Tibial artery (tissue), 4 donors: ENCODE measurements around the gene SYPL2.
A peak's percentile ranks its signal among the peaks of the same experiment; 100 is the strongest.

Experiments used
- DNase-seq, 2 donors: peaks; one replicate each; pipeline ENCODE4 v3.0.0-alpha.2; 2019
- H3K27ac ChIP-seq, 2 donors: fragments of 200-600 bp; sonication (generic) in 1 of 2; 1 replicate in 1 of 2; 2 replicates in 1 of 2; pipeline ENCODE4 v1.5.1; 2018 to 2019; ENCODE audit warnings: mild to moderate bottlenecking in 1 of 2
- H3K27me3 ChIP-seq, 2 donors: fragments of 200-600 bp; sonication (generic) in 1 of 2; one replicate each; pipeline versions ENCODE4 v1.5.1 to v1.6.0; 2016 to 2019
- H3K36me3 ChIP-seq, 3 donors: fragments of 200-600 bp; sonication (generic) in 2 of 3; one replicate each; pipeline ENCODE4 v1.5.1; 2016 to 2019; ENCODE audit warnings: mild to moderate bottlenecking in 2 of 3
- H3K4me1 ChIP-seq, 4 donors: fragments of 200-600 bp; sonication (generic) in 2 of 4; 1 replicate in 3 of 4; 2 replicates in 1 of 4; pipeline ENCODE4 v1.5.1; 2016 to 2019
- H3K4me3 ChIP-seq, 2 donors: fragments of 200-600 bp; sonication (generic) in 1 of 2; 1 replicate in 1 of 2; 2 replicates in 1 of 2; pipeline ENCODE4 v1.5.1; 2018 to 2019; ENCODE audit warnings: mild to moderate bottlenecking in 2 of 2
- H3K9me3 ChIP-seq, 3 donors: fragments of 200-600 bp; sonication (generic) in 1 of 3; one replicate each; pipeline ENCODE4 v1.5.1; 2016 to 2019
- CTCF ChIP-seq, 2 experiments: fragments of 200-600 bp in 1 of 2; fragments of 450-650 bp in 1 of 2; IDR thresholded peaks; one replicate each; pipeline ENCODE4 v1.5.1; 2017 to 2019; ENCODE audit warnings: antibody characterized with exemption in 2 of 2, mild to moderate bottlenecking in 1 of 2, moderate library complexity in 1 of 2
- intact Hi-C: fragments of 100-400 bp; cut with DNase I; formaldehyde crosslinking; loops from one replicate; pipeline ENCODE4 v1.15.0; 2023; ENCODE audit warnings: low total_unique reads

The SYPL2 gene

GRCh38 chr1:109492779-109493178 lies 26.4 kb downstream of the SYPL2 start:
- peak overlapping the region; percentile 71 to 87 for H3K27ac ChIP-seq
- peaks cover 0 to 50% (median 27%) of the 10 kb centered on the region in 3 donors for H3K36me3 ChIP-seq
- no peak for TF ChIP-seq CTCF (IDR thresholded peaks at IDR 0.05)
- H3K9me3 ChIP-seq, result no peaks in the 10 kb centered on the region
- intact Hi-C loops, result no loop called here
- DNase-seq, result no peak
- no peak overlapping the region for H3K4me3 ChIP-seq
- H3K27me3 ChIP-seq, result no peaks in the 10 kb centered on the region
- H3K4me1 ChIP-seq, result peaks cover 0 to 34% (median 21%) of the 10 kb centered on the region in 4 donors

DNA sequence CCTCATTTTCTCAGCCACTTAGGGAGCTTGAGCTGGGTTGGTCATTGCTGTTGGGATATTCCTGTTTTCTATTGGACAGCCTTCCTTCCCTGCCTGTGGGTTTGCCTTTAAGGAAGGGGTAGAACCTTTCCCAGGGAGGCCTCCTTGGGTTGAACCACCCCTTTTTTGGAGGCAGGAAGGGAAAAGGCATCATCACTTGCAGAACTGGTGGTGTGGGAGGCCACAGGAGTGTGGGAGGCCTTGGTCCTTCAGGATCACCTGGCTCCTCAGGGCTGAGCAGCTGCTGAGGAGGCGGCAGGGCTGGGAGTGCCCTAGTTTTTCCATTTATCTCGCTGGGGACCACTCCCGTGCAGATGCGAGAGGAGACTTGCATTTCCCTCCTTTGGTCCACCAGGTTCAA lies 26.9 kb downstream of the SYPL2 start:
- DNase-seq, result no peak
- TF ChIP-seq CTCF (IDR thresholded peaks at IDR 0.05), result no peak
- Histone ChIP-seq H3K4me3 (peak overlapping the region; percentile 78 to 89), H3K27me3 (no peaks in the 10 kb centered on the region), H3K4me1 (peaks cover 0 to 35% (median 24%) of the 10 kb centered on the region in 4 donors), H3K36me3 (peaks cover 0 to 50% (median 27%) of the 10 kb centered on the region in 3 donors), H3K9me3 (no peaks in the 10 kb centered on the region), H3K27ac (peak overlapping the region; percentile 71 to 87)
- intact Hi-C loops, result no loop called here

- H3K36me3 ChIP-seq, result peaks cover 0 to 45% (median 24%) of the 10 kb centered on the region in 3 donors
- no peaks in the 10 kb centered on the region for H3K9me3 ChIP-seq
- TF ChIP-seq CTCF (IDR thresholded peaks at IDR 0.05), result peak; percentile 94 to 98
- H3K27me3 ChIP-seq, result no peaks in the 10 kb centered on the region
- intact Hi-C loops, result no loop called here
- H3K27ac ChIP-seq, result peak within 1 kb of the TSS; percentile 71 to 87
- DNase-seq, result peak; percentile 85 to 92
- H3K4me3 ChIP-seq, result peak within 1 kb of the TSS; percentile 78 to 89
- H3K4me1 ChIP-seq, result peaks cover 0 to 42% (median 26%) of the 10 kb centered on the region in 4 donors
Observed at GRCh38 chr1:109493805-109494539, 27.6 kb downstream of the SYPL2 start, which contains the start of gene CYB561D1. CYB561D1 (plus strand) TSS chr1:109494094; CDS start chr1:109494140, 46 bp downstream.

DNA sequence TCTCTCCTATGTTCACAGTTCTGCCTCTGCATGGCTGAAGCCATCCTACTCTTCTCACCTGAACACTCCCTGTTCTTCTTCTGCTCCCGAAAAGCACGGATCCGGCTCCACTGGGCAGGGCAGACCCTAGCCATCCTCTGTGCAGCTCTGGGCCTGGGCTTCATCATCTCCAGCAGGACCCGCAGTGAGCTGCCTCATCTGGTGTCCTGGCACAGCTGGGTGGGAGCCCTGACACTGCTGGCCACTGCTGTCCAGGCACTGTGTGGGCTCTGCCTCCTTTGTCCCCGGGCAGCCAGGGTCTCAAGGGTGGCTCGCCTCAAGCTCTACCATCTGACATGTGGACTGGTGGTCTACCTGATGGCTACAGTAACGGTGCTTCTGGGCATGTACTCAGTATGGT lies 29.4 kb downstream of the SYPL2 start:
- H3K27me3 ChIP-seq, result no peaks in the 10 kb centered on the region
- H3K27ac ChIP-seq, result no peak overlapping the region
- H3K4me3 ChIP-seq, result no peak overlapping the region
- TF ChIP-seq CTCF (IDR thresholded peaks at IDR 0.05), result no peak
- intact Hi-C loops, result no loop called here
- H3K36me3 ChIP-seq, result peaks cover 0 to 39% (median 22%) of the 10 kb centered on the region in 3 donors
- H3K4me1 ChIP-seq, result peaks cover 0 to 59% (median 37%) of the 10 kb centered on the region in 4 donors
- no peaks in the 10 kb centered on the region for H3K9me3 ChIP-seq
- DNase-seq, result no peak

DNA sequence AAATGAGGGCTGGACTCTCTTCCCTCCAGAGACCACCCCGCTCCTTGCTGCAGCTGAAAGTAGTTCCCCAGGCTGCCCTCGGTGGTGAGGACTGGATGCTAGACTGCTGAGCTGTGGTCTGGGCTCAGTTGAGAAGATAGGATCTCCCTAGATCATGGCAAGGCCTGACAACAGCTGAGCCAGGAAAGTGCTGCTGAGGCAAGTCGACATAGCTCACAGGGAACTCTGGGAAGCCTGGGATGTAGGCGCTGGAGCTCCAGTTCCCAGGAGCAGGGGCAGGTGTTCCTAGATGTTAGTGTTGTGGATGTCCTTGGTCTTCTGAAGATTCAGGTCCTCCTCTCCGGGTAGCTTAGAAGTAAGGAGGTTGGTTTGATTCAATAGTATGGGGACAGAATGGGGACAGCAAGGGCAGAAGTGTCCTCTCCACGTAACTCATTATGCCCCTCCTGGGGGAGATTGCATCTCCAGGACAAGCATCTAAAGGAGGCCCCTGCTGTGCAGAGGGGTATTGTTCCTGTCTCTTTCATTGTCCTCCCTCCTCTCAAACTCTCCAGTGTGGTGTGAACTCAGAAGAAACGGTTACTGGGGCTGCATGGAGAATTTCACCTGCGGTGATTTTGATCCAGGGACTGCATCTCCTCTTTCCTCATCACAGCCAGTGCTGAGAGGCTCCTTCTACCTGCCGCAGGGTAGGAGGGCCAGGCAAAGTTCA lies 31.3 kb downstream of the SYPL2 start:
- Histone ChIP-seq H3K9me3 (no peaks in the 10 kb centered on the region), H3K27ac (peak overlapping the region in 1 of 2 donors; percentile 5), H3K4me1 (peaks cover 0 to 78% (median 49%) of the 10 kb centered on the region in 4 donors), H3K27me3 (no peaks in the 10 kb centered on the region), H3K36me3 (peaks cover 0 to 50% (median 22%) of the 10 kb centered on the region in 3 donors), H3K4me3 (no peak overlapping the region)
- TF ChIP-seq CTCF (IDR thresholded peaks at IDR 0.05), result no peak
- intact Hi-C loops, result no loop called here
- no peak for DNase-seq
